DND-41 (cell line): ENCODE results near the gene DEF6.

ENCODE experiments used
- CTCF ChIP-seq: IDR thresholded peaks from 2 replicates; pipeline ENCODE4 v1.5.1; 2012; ENCODE audit warnings: borderline replicate concordance, low read length, moderate library complexity, mild to moderate bottlenecking; ENCODE audit not compliant: poor library complexity, severe bottlenecking; ENCODE audit errors: extremely low read depth
- EZH2 ChIP-seq: IDR thresholded peaks from 3 replicates; pipeline ENCODE4 v1.6.1; 2012; ENCODE audit warnings: borderline replicate concordance, low read depth, mild to moderate bottlenecking, moderate library complexity, low read length, inconsistent platforms; ENCODE audit not compliant: severe bottlenecking

GRCh38 chr6:35366204-35366596 is 68.6 kb downstream of the DEF6 start:
- TF ChIP-seq CTCF (no peak), EZH2 (no peak)
